Renal cortex interstitium (tissue), 11 donors: ENCODE results near the gene UBE3B. TPM values are rescaled to one million over a fixed set of nuclear protein-coding genes. Genes with fewer than 3 reads are reported as not detected.
A peak's percentile ranks its signal among the peaks of the same experiment; 100 is the strongest.

Experiments used
- DNase-seq, 11 donors: peaks; one replicate each; pipeline ENCODE4 v3.0.0-alpha.2; 2013; ENCODE audit warnings: low read depth in 9 of 11, low spot score in 4 of 11; ENCODE audit errors: extremely low read depth in 1 of 11
- polyA plus RNA-seq, 3 donors: library from polyadenylated mRNA; unstranded; fragments of 120-200 nt; gene quantifications; one replicate each; pipeline ENCODE4 v1.2.1, GENCODE V29; 2013; ENCODE audit not compliant: insufficient read length in 3 of 3

The UBE3B gene
- polyA plus RNA-seq, 3 donors, result 30.4 to 38.8 (median 31.2) TPM

- DNase-seq, result peak; percentile 22 to 59 (median 42)
Observed at GRCh38 chr12:109518820-109519665, 41.6 kb downstream of the UBE3B start.

DNA sequence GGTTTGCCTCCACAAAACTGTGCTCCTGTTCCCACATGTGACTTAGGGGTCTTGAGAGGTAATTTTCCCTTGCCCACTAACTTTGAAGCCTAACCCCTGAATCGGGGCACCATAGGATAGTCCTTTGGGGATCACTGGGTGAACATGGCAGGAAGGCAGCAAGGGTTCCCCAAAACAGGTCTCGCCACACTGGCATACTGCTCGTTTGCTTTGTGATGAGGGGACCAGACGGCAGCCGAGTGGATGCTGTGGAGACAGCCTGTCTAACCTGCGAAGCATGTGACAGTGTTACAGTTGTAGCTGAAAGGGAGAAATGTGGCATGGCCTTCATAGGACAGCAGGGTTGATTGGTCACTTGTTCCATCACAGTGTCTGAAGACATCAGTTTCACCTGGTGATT, 42.4 kb downstream of the UBE3B start:
- no peak for DNase-seq

GRCh38 chr12:109521831-109522230, 44.4 kb downstream of the UBE3B start:
- peak in 3 of 11 donors; percentile 16 to 38 (median 31) for DNase-seq

- no peak for DNase-seq
Observed at GRCh38 chr12:109523071-109523470, 45.6 kb downstream of the UBE3B start.

DNA sequence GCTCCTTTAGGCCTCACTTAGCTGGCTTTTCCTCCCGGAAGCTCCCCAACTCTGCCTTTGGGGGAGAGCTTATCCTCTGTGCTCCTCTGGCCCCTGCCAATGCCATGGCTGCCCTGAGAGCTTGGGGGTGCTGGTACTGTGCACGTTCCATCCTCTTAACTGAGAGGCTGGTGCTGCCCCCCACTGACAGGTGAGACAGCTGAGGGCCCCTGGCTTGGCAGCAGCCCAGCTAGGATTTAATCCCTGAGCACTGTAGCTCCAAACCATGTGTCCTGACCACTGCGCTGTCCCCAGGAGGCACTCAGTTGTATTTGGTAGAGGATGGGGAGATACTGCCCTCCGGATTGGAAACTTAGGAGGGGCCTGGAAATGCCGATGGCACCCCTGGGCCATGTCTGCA, 46.1 kb downstream of the UBE3B start:
- no peak for DNase-seq

DNA sequence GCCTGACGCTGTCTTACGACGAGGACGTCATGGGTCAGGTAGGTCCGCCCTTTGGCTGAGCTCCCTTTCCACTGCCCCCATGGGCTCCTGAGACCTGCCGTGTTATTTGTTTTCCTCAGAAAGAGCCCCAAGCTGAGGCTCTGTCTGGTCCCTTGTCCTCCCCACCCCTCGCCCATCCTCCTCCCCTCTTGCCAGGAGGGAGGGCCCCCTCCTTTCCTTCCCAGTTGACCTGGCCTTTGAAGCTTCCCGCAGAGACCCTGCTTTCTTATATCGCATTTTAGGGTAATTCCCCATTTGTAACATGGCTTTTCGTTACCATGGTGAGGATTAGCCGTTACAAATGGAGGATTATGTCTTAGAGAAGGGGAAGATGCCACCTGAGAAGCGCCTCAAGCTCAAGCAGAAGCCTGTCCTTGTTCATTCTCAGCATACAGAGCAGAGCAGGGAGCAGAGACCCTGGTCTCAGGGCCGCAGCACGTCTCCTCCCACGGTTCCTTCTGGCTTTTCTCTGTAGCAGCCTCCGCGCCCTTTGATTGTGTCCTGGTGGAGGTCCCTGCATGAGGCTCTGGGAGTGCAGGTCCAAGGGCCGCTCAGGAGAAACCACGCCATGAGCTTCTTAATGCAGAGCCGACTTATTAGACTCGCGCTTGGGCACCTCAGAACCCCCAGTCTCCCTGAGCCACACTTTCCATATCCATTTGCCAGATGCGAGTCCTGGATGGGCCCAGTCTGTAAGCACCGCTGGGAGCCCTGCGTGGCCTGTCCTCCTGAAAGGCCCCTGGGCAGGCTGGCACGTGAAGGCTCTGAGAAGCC, 47.2 kb downstream of the UBE3B start:
- no peak for DNase-seq

DNA sequence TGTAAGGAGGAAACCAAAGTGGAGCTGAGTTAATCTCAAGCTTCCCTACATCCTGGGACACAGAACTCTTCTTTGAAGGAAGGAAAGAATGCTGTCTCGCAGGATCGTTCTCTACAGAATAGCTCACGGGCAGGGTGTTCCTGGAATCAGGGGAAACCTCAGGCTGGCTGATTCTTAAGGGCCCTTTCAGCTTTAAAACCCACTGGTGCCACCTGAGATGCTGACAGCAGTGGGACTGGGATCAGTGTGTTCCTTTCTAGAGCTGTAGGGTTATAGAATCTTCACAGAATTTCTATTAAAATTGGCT, 47.8 kb downstream of the UBE3B start:
- DNase-seq, result no peak

DNA sequence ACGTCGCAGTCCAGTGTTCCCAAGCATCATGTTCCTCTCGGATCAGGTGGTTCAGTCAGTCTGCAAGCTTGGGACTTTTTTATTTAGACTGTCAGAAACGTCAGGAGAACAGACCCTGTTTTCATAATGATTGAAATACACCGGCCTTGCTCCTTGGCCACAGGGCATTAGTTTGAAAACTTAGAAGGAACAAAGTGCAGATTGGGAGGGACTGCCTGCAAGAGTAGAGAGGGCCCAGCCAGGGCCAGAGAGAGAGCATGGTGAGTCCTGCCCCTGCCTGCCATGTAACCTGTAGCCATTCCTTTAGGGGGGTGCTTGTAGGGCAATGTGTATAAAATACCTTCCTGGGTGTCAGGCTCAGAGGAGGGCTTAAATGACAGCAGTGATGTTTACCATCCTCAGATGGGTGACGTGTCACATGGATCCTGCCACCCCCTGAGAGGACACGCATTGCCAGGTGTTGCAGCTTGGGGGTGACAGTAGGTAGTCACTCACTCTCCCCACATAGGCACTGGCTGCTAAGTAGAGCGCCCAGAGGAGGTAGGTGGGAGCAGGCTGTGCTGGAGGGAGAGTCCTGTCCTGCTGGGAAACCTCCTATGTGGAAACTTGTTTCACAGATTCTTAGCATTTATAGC, 50.2 kb downstream of the UBE3B start:
- DNase-seq, result no peak

- DNase-seq, result no peak
Observed at GRCh38 chr12:109529691-109530640, 52.5 kb downstream of the UBE3B start.

GRCh38 chr12:109531411-109531810, 54.0 kb downstream of the UBE3B start:
- no peak for DNase-seq

DNA sequence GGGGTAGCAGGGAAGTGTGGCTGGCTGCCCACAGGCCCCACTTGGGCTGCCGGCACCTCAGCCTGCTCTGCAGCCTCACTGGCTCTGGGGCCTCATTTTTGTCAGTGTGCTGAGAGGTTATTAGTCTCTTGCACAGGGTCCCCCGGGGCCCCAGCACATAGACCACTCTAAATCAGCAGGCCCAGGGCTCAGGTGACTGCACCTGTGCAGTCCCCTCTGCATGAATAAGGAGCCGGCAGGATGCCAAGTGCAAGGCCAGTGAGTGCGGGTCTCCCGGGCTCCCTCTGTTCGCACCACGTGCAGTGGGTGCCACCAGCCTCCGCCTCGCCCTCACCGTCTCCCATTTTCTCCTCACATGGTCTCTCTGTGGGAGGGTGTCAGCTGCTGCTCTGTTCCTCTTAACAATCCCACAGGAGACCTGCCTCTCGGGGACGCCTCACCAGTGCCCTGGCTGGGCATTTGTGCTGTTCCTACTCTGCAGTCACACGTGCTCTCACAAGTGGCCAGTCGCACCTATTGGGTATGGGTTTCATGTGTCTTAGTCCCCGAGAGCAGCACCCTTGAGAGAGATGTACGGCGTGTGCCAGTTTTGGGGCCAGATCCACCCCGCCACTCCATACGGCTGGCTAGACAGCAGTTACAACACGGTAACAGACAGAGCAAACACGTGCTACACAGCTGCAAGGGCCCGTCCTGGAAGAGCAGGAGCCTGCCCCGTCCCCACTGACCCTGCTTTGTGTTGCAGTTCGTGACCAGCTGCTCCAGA, 55.5 kb downstream of the UBE3B start:
- DNase-seq, result no peak

GRCh38 chr12:109533487-109533740, 56.0 kb downstream of the UBE3B start:
- no peak for DNase-seq

- DNase-seq, result no peak
Observed at GRCh38 chr12:109534456-109534855, 57.0 kb downstream of the UBE3B start.

- DNase-seq, result no peak
Observed at GRCh38 chr12:109535231-109535862, 57.9 kb downstream of the UBE3B start.

- no peak for DNase-seq
Observed at GRCh38 chr12:109535863-109536250, 58.4 kb downstream of the UBE3B start.

DNA sequence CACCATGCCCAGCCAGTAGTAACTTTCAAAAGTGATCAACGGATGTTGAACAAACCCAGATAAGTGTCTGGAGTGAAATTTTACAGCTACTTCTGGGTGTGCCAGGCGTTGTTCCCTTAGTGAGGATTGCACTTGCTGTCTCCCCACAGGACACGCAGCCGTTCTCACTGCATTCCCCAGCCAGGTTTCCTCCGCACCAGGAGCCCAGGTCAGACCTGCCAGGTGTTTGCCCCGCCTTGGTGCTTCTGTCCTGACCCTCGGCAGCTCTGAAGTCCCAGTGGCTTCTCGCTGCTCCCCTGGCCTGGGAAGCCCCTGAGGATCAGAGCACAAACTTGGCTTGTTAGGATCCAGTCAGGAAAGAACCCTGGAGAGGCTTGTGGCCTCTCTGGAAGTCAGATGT, 59.7 kb downstream of the UBE3B start:
- DNase-seq, result no peak

GRCh38 chr12:109538191-109538863, 60.9 kb downstream of the UBE3B start:
- no peak for DNase-seq

GRCh38 chr12:109539508-109539907, 62.1 kb downstream of the UBE3B start:
- no peak for DNase-seq
